Muscle layer of colon (tissue), 2 donors: ENCODE measurements around the gene PACSIN1.

Experiments
- H3K27ac ChIP-seq: one replicate; pipeline ENCODE4 v1.7.0; 2013; ENCODE audit warnings: low read depth, mild to moderate bottlenecking, low read length, moderate library complexity
- H3K27me3 ChIP-seq, 2 donors: one replicate each; pipeline ENCODE4 v1.7.0; 2013; ENCODE audit warnings: low read length in 2 of 2, mild to moderate bottlenecking in 2 of 2; ENCODE audit not compliant: insufficient read depth in 2 of 2, control insufficient read depth in 1 of 2
- H3K36me3 ChIP-seq: one replicate; pipeline ENCODE4 v1.7.0; 2013; ENCODE audit warnings: mild to moderate bottlenecking, low read length; ENCODE audit not compliant: insufficient read depth
- H3K4me1 ChIP-seq: one replicate; pipeline ENCODE4 v1.7.0; 2013; ENCODE audit warnings: mild to moderate bottlenecking, low read length; ENCODE audit not compliant: insufficient read depth
- H3K4me3 ChIP-seq, 2 donors: one replicate each; pipeline ENCODE4 v1.7.0; 2013; ENCODE audit warnings: low read length in 2 of 2, low read depth in 1 of 2, mild to moderate bottlenecking in 1 of 2, moderate library complexity in 1 of 2
- H3K9ac ChIP-seq: one replicate; pipeline ENCODE4 v1.7.0; 2013; ENCODE audit warnings: low read length
- H3K9me3 ChIP-seq: one replicate; pipeline ENCODE4 v1.7.0; 2013; ENCODE audit warnings: mild to moderate bottlenecking, low read length
- donor health status: abdominal sarcoma.
- donor health status: Adenocarcinoma of cecum.

The PACSIN1 gene

GRCh38 chr6:34574647-34575293 is 108.9 kb downstream of the PACSIN1 start:
- H3K9ac ChIP-seq = no peak overlapping the region
- H3K27me3 ChIP-seq = peaks cover 0 to 9% of the 10 kb centered on the region in 2 donors
- H3K27ac ChIP-seq = no peak overlapping the region
- H3K36me3 ChIP-seq = no peaks in the 10 kb centered on the region
- H3K9me3 ChIP-seq = no peaks in the 10 kb centered on the region
- no peaks in the 10 kb centered on the region for H3K4me1 ChIP-seq
- H3K4me3 ChIP-seq = no peak overlapping the region

DNA sequence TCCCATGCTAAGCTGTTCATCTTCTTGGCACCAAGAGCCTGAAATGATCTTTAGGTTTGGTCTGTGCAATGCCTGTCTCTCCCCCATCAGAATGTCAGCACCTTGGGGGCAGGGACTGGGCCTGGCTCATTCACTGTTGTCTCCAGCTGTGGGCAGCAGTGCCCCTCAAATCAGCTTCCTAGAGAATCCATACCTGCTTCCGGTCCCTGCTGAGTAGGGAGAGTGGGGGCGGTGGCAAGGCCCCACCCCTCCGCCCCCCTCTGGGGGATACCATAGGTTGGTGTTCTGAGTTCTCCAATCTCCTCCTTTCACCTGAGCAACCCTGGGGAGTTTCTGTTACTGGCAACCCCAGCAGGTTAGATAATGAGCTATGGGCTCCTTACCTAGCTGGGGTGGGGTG is 109.5 kb downstream of the PACSIN1 start:
- no peaks in the 10 kb centered on the region for H3K36me3 ChIP-seq
- H3K27ac ChIP-seq = no peak overlapping the region
- no peaks in the 10 kb centered on the region for H3K9me3 ChIP-seq
- no peak overlapping the region for H3K9ac ChIP-seq
- no peak overlapping the region for H3K4me3 ChIP-seq
- H3K4me1 ChIP-seq = no peaks in the 10 kb centered on the region
- H3K27me3 ChIP-seq = peaks cover 0 to 4% of the 10 kb centered on the region in 2 donors

- no peak overlapping the region for H3K9ac ChIP-seq
- H3K4me1 ChIP-seq = no peaks in the 10 kb centered on the region
- H3K4me3 ChIP-seq = no peak overlapping the region
- no peaks in the 10 kb centered on the region for H3K27me3 ChIP-seq
- no peak overlapping the region for H3K27ac ChIP-seq
- no peaks in the 10 kb centered on the region for H3K36me3 ChIP-seq
- no peaks in the 10 kb centered on the region for H3K9me3 ChIP-seq
These were observed 110.5 kb downstream of the PACSIN1 start for GRCh38 chr6:34576286-34576955.

- no peaks in the 10 kb centered on the region for H3K4me1 ChIP-seq
- peaks cover 2% of the 10 kb centered on the region for H3K36me3 ChIP-seq
- H3K27ac ChIP-seq = no peak overlapping the region
- H3K9me3 ChIP-seq = no peaks in the 10 kb centered on the region
- no peak overlapping the region for H3K9ac ChIP-seq
- no peaks in the 10 kb centered on the region for H3K27me3 ChIP-seq
- no peak overlapping the region for H3K4me3 ChIP-seq
These were observed 112.8 kb downstream of the PACSIN1 start for GRCh38 chr6:34578445-34579262.

DNA sequence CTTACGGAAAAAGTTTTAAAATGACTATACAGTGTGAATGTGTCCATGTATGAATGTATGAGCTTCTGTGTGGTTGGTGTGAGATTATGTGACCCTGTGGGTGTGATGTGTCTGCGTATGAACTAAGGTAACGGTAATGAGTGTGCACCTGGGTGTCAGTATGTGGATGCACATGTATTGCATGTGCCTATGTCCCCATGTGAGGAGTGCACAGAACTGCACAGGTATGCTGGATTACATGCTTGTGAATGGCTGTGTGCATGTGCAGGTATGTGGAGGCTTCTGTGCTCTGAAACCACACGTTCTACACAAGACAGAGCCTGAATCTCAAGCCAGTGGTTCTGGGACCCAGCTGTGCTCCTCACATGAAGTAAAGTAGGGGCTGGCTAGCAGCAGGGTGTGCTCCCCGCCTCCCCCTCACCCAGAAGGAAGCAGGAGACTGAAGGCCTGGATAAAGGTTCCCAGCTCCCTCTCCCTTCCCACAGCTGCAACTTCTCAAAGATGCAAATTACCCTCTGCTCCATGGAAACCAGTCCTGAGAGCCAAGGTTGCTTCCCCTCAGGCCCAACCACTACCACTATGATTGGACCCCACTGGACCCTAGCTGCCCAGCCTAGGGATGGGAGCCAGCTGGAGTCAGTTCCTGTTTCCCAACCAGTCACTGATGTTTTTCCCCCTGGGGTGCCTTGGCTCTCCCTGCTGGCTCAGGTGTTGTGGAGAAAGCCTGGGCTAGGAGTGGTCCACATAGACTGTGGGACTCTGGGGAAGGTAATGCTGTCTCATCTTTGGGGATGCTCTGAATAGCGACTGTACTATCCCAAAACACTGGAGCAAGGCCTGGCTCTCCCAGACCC is 115.1 kb downstream of the PACSIN1 start:
- Histone ChIP-seq H3K9ac (no peak overlapping the region), H3K4me3 (no peak overlapping the region), H3K9me3 (no peaks in the 10 kb centered on the region), H3K27me3 (no peaks in the 10 kb centered on the region), H3K36me3 (peaks cover 5% of the 10 kb centered on the region), H3K4me1 (peaks cover 4% of the 10 kb centered on the region), H3K27ac (no peak overlapping the region)

- Histone ChIP-seq H3K27ac (no peak overlapping the region), H3K4me3 (no peak overlapping the region)
These were observed 115.7 kb downstream of the PACSIN1 start for GRCh38 chr6:34581561-34581920.

DNA sequence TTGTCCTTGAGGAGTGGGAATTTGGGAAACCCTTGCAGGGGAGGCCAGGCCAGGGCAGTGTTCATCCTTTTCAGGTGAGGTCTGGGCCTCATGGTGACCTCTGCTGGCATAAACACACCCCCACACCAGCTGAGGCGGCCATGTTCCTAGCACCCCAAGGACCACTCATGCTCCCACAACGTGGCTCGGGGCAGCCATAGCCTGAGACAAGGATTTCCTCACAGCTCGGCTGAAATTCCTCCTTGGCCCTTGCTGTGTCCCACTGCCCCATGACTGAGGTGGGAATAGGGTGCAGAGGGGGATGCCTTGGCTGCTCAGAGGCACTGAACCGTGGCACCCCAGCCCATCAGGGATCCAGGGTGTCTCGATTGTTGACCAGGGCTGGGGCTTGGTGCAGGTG is 117.6 kb downstream of the PACSIN1 start:
- Histone ChIP-seq H3K27ac (no peak overlapping the region), H3K4me1 (peaks cover 4% of the 10 kb centered on the region), H3K9ac (no peak overlapping the region), H3K27me3 (no peaks in the 10 kb centered on the region), H3K9me3 (no peaks in the 10 kb centered on the region), H3K36me3 (peaks cover 6% of the 10 kb centered on the region), H3K4me3 (no peak overlapping the region)

More at GRCh38 chr6:34581561-34581920, 115.7 kb downstream of the PACSIN1 start:
- Histone ChIP-seq H3K36me3 (peaks cover 5% of the 10 kb centered on the region), H3K9me3 (no peaks in the 10 kb centered on the region), H3K27me3 (no peaks in the 10 kb centered on the region), H3K4me1 (peaks cover 4% of the 10 kb centered on the region), H3K9ac (no peak overlapping the region)

GRCh38 chr6:34583861-34584604 is 118.2 kb downstream of the PACSIN1 start:
- Histone ChIP-seq H3K27ac (no peak overlapping the region), H3K4me3 (no peak overlapping the region), H3K9me3 (no peaks in the 10 kb centered on the region), H3K9ac (no peak overlapping the region), H3K4me1 (peaks cover 4% of the 10 kb centered on the region), H3K27me3 (no peaks in the 10 kb centered on the region), H3K36me3 (peaks cover 10% of the 10 kb centered on the region)

- Histone ChIP-seq H3K4me1 (peaks cover 4% of the 10 kb centered on the region), H3K27me3 (no peaks in the 10 kb centered on the region), H3K4me3 (no peak overlapping the region), H3K27ac (no peak overlapping the region), H3K36me3 (peaks cover 17% of the 10 kb centered on the region), H3K9ac (no peak overlapping the region), H3K9me3 (no peaks in the 10 kb centered on the region)
These were observed 118.8 kb downstream of the PACSIN1 start for GRCh38 chr6:34584694-34585093.
